Measurements from ENCODE around the gene STMP1. TPM values are rescaled to one million over a fixed set of nuclear protein-coding genes. Genes with fewer than 3 reads are reported as not detected.
A peak's percentile ranks its signal among the peaks of the same experiment; 100 is the strongest.

STMP1 gene
- total RNA-seq, 1 donor from 2014 or later: 34.7 TPM

- H3K27me3 Mint-ChIP-seq (ENCODE audit: low read depth): no peaks in the 10 kb centered on the region
- H3K4me3 Mint-ChIP-seq (ENCODE audit: unreplicated experiment): no peak overlapping the region
- H3K36me3 Mint-ChIP-seq (ENCODE audit: low read depth): peaks cover 5% of the 10 kb centered on the region
- peak overlapping the region; percentile 4 for H3K27ac Mint-ChIP-seq (ENCODE audit: unreplicated experiment)
- H3K9me3 Mint-ChIP-seq (ENCODE audit: low read depth): no peaks in the 10 kb centered on the region
- no peak for TF ChIP-seq CTCF (IDR thresholded peaks at IDR 0.05)
- H3K4me1 Mint-ChIP-seq (ENCODE audit: low read depth): peaks cover 54% of the 10 kb centered on the region
- no peak for DNase-seq (ENCODE audit: low spot score)
Observed at GRCh38 chr7:135682191-135682590, 19.9 kb downstream of the STMP1 start.

- TF ChIP-seq CTCF (IDR thresholded peaks at IDR 0.05): no peak
- Mint-ChIP-seq H3K4me1 (ENCODE audit: low read depth) (peaks cover 39% of the 10 kb centered on the region), H3K4me3 (ENCODE audit: unreplicated experiment) (no peak overlapping the region), H3K36me3 (ENCODE audit: low read depth) (peaks cover 3% of the 10 kb centered on the region), H3K27me3 (ENCODE audit: low read depth) (no peaks in the 10 kb centered on the region), H3K27ac (ENCODE audit: unreplicated experiment) (no peak overlapping the region), H3K9me3 (ENCODE audit: low read depth) (no peaks in the 10 kb centered on the region)
- no peak for DNase-seq (ENCODE audit: low spot score)
Observed at GRCh38 chr7:135683609-135684008, 21.3 kb downstream of the STMP1 start.

GRCh38 chr7:135684136-135684535, 21.8 kb downstream of the STMP1 start:
- Mint-ChIP-seq H3K36me3 (ENCODE audit: low read depth) (peaks cover 3% of the 10 kb centered on the region), H3K9me3 (ENCODE audit: low read depth) (no peaks in the 10 kb centered on the region), H3K4me3 (ENCODE audit: unreplicated experiment) (no peak overlapping the region), H3K4me1 (ENCODE audit: low read depth) (peaks cover 34% of the 10 kb centered on the region), H3K27ac (ENCODE audit: unreplicated experiment) (no peak overlapping the region), H3K27me3 (ENCODE audit: low read depth) (no peaks in the 10 kb centered on the region)
- no peak for TF ChIP-seq CTCF (IDR thresholded peaks at IDR 0.05)
- DNase-seq (ENCODE audit: low spot score): no peak

GRCh38 chr7:135684699-135685098, 22.4 kb downstream of the STMP1 start:
- Mint-ChIP-seq H3K4me3 (ENCODE audit: unreplicated experiment) (no peak overlapping the region), H3K27ac (ENCODE audit: unreplicated experiment) (no peak overlapping the region), H3K4me1 (ENCODE audit: low read depth) (peaks cover 33% of the 10 kb centered on the region), H3K9me3 (ENCODE audit: low read depth) (no peaks in the 10 kb centered on the region), H3K27me3 (ENCODE audit: low read depth) (no peaks in the 10 kb centered on the region), H3K36me3 (ENCODE audit: low read depth) (peaks cover 5% of the 10 kb centered on the region)
- DNase-seq (ENCODE audit: low spot score): no peak
- TF ChIP-seq CTCF (IDR thresholded peaks at IDR 0.05): no peak

- no peaks in the 10 kb centered on the region for H3K9me3 Mint-ChIP-seq (ENCODE audit: low read depth)
- H3K4me3 Mint-ChIP-seq (ENCODE audit: unreplicated experiment): no peak overlapping the region
- H3K27me3 Mint-ChIP-seq (ENCODE audit: low read depth): no peaks in the 10 kb centered on the region
- no peak for TF ChIP-seq CTCF (IDR thresholded peaks at IDR 0.05)
- DNase-seq (ENCODE audit: low spot score): no peak
- peaks cover 6% of the 10 kb centered on the region for H3K36me3 Mint-ChIP-seq (ENCODE audit: low read depth)
- no peak overlapping the region for H3K27ac Mint-ChIP-seq (ENCODE audit: unreplicated experiment)
- peaks cover 38% of the 10 kb centered on the region for H3K4me1 Mint-ChIP-seq (ENCODE audit: low read depth)
Observed at GRCh38 chr7:135685306-135686084, 23.2 kb downstream of the STMP1 start.
